ENCODE data around the gene GLRX.

GRCh38 chr5:95812074-95812471, 10.5 kb downstream of the GLRX start:
- TF ChIP-seq CTCF (IDR thresholded peaks at IDR 0.05; ENCODE audit: insufficient read depth, low read length, poor library complexity, severe bottlenecking) = no peak
- TF ChIP-seq EZH2phosphoT487 (conservative IDR thresholded peaks at IDR 0.05; ENCODE audit: low read length) = no peak
